Liver (tissue), 9 donors: ENCODE measurements around the gene PARD3B. TPM values are rescaled to one million over a fixed set of nuclear protein-coding genes. Genes with fewer than 3 reads are reported as not detected.

Experiments
- DNase-seq: peaks from one replicate; pipeline ENCODE4 v3.0.0-alpha.2; 2017; ENCODE audit warnings: low spot score
- H3K27ac ChIP-seq, 2 donors: one replicate each; pipeline ENCODE4 v1.7.0; 2013; ENCODE audit warnings: inconsistent platforms in 2 of 2, low read length in 2 of 2, control low read depth in 1 of 2, low read depth in 1 of 2, mild to moderate bottlenecking in 1 of 2
- H3K27me3 ChIP-seq, 4 donors: one replicate each; pipeline versions ENCODE4 v1.6.1 to v1.7.0; 2013; ENCODE audit warnings: low read length in 3 of 4, inconsistent platforms in 1 of 4, mild to moderate bottlenecking in 1 of 4, moderate library complexity in 1 of 4; ENCODE audit not compliant: control insufficient read depth in 4 of 4, insufficient read depth in 4 of 4
- H3K36me3 ChIP-seq, 4 donors: one replicate each; pipeline versions ENCODE4 v1.6.1 to v1.7.0; 2013; ENCODE audit warnings: low read length in 3 of 4, mild to moderate bottlenecking in 3 of 4, low read depth in 1 of 4, moderate library complexity in 1 of 4; ENCODE audit not compliant: control insufficient read depth in 4 of 4, insufficient read depth in 3 of 4
- H3K4me1 ChIP-seq, 4 donors: one replicate each; pipeline versions ENCODE4 v1.6.1 to v1.7.0; 2013; ENCODE audit warnings: low read length in 3 of 4, mild to moderate bottlenecking in 3 of 4, moderate library complexity in 1 of 4; ENCODE audit not compliant: control insufficient read depth in 4 of 4, insufficient read depth in 4 of 4
- H3K4me3 ChIP-seq, 3 donors: one replicate each; pipeline versions ENCODE4 v1.6.1 to v1.7.0; 2013; ENCODE audit warnings: low read length in 3 of 3, control low read depth in 1 of 3, low read depth in 1 of 3, mild to moderate bottlenecking in 1 of 3
- H3K9ac ChIP-seq, 2 donors: one replicate each; pipeline ENCODE4 v1.7.0; 2013; ENCODE audit warnings: low read length in 2 of 2, mild to moderate bottlenecking in 2 of 2, moderate library complexity in 2 of 2, control low read depth in 1 of 2, low read depth in 1 of 2
- H3K9me3 ChIP-seq, 4 donors: one replicate each; pipeline versions ENCODE4 v1.6.1 to v1.7.0; 2013; ENCODE audit warnings: low read length in 3 of 4; ENCODE audit not compliant: control insufficient read depth in 4 of 4
- FOXA1 ChIP-seq: IDR thresholded peaks from 2 replicates; pipeline ENCODE4 v1.6.1; 2016; ENCODE audit warnings: antibody characterized with exemption
- FOXA2 ChIP-seq: IDR thresholded peaks from 2 replicates; pipeline ENCODE4 v1.6.1; 2016; ENCODE audit warnings: antibody characterized with exemption
- GABPA ChIP-seq, 2 donors: IDR thresholded peaks in 1 of 2; conservative IDR thresholded peaks in 1 of 2; 2 replicates each; pipeline ENCODE4 v1.6.1; 2016; ENCODE audit warnings: antibody characterized with exemption in 2 of 2, mild to moderate bottlenecking in 1 of 2, moderate library complexity in 1 of 2
- HNF4A ChIP-seq, 2 donors: conservative IDR thresholded peaks; 2 replicates each; pipeline ENCODE4 v1.6.1; 2016; ENCODE audit warnings: antibody characterized with exemption in 2 of 2, mild to moderate bottlenecking in 2 of 2
- HNF4G ChIP-seq: IDR thresholded peaks from 2 replicates; pipeline ENCODE4 v1.6.1; 2016; ENCODE audit warnings: antibody characterized with exemption
- JUND ChIP-seq, 2 donors: IDR thresholded peaks; 2 replicates each; pipeline ENCODE4 v1.6.1; 2016; ENCODE audit warnings: antibody characterized with exemption in 2 of 2
- NR2F2 ChIP-seq: IDR thresholded peaks from 2 replicates; pipeline ENCODE4 v1.6.1; 2016; ENCODE audit warnings: antibody characterized with exemption
- RAD21 ChIP-seq, 2 donors: IDR thresholded peaks; 2 replicates each; pipeline ENCODE4 v1.6.1; 2016; ENCODE audit warnings: antibody characterized with exemption in 2 of 2, mild to moderate bottlenecking in 2 of 2
- RXRA ChIP-seq, 2 donors: IDR thresholded peaks; 2 replicates each; pipeline ENCODE4 v1.6.1; 2017 to 2018; ENCODE audit warnings: antibody characterized with exemption in 2 of 2, mild to moderate bottlenecking in 1 of 2
- TAF1 ChIP-seq: conservative IDR thresholded peaks from 2 replicates; pipeline ENCODE4 v1.6.1; 2016; ENCODE audit warnings: antibody characterized with exemption, mild to moderate bottlenecking
- WGBS: extraction: QIAGEN DNeasy Blood & Tissue Kit; methylation state at CpG from one replicate; pipeline ENCODE4 v1.1.7; 2013; 5-methylcytosine and 5-hydroxymethylcytosine counted together
- polyA plus RNA-seq, 2 donors: library from polyadenylated mRNA; stranded (reverse) in 1 of 2; unstranded in 1 of 2; fragments of 200-250 nt in 1 of 2; fragments of >200 nt in 1 of 2; fragmentation: Nextera tagmentation in 1 of 2; extraction: Ambion mirVana in 1 of 2; gene quantifications; one replicate each; pipeline versions ENCODE4 v1.2.1 to v1.2.3, GENCODE V29; 2013 to 2015
- total RNA-seq, 2 donors: library from RNA; depleted of rRNA; stranded (reverse); fragments of >200 nt; gene quantifications; one replicate each; pipeline ENCODE4 v1.2.3, GENCODE V29; 2014
- TF ChIP-seq, protein P1 (sequence below): IDR thresholded peaks from 2 replicates; pipeline ENCODE4 v1.6.1; 2016; ENCODE audit warnings: antibody characterized with exemption, mild to moderate bottlenecking
- TF ChIP-seq, protein P2 (sequence below): fragments of 150-350 bp; IDR thresholded peaks from 2 replicates; pipeline ENCODE4 v1.5.1; 2017; ENCODE audit warnings: improper control_type of control experiment, low read depth, low read length; ENCODE audit not compliant: missing input control
- TF ChIP-seq, protein P3 (sequence below): IDR thresholded peaks from 2 replicates; pipeline ENCODE4 v1.6.1; 2016; ENCODE audit warnings: antibody characterized with exemption
- TF ChIP-seq, protein P4 (sequence below): IDR thresholded peaks from 2 replicates; pipeline ENCODE4 v1.6.1; 2016; ENCODE audit warnings: antibody characterized with exemption
- donor health status: healthy.
- donor health status: healthy.
- donor health status: healthy.
- donor health status: healthy.
- donor health status: healthy.

The PARD3B gene
- total and polyA plus RNA-seq, 4 donors = 1.1 to 10.3 (median 3.7) TPM

DNA sequence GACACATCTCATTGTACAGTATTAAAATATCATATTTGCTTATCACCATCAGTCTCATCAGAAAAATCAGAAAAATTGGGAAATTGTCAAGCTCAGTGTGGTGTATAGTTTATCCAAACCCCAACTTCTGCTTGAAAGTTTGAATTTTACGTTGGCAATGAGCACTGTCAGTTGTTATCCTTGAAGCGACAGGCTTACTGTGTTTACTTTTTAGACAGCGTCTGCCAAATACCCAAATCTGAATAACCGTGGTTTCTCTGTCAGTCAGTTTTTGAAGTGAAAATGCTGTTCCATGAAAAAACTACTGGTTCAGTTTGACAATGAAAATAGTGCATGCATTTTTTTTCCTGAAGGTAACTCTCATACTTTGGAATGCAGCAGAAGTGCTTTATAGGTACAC lies 70.2 kb downstream of the PARD3B start:
- no peaks in the 10 kb centered on the region for H3K9me3 ChIP-seq
- no peak for DNase-seq
- no peak overlapping the region for H3K9ac ChIP-seq
- WGBS = 27% methylated on average over 4 of the region's 4 CpGs
- TF ChIP-seq, protein P1, sequence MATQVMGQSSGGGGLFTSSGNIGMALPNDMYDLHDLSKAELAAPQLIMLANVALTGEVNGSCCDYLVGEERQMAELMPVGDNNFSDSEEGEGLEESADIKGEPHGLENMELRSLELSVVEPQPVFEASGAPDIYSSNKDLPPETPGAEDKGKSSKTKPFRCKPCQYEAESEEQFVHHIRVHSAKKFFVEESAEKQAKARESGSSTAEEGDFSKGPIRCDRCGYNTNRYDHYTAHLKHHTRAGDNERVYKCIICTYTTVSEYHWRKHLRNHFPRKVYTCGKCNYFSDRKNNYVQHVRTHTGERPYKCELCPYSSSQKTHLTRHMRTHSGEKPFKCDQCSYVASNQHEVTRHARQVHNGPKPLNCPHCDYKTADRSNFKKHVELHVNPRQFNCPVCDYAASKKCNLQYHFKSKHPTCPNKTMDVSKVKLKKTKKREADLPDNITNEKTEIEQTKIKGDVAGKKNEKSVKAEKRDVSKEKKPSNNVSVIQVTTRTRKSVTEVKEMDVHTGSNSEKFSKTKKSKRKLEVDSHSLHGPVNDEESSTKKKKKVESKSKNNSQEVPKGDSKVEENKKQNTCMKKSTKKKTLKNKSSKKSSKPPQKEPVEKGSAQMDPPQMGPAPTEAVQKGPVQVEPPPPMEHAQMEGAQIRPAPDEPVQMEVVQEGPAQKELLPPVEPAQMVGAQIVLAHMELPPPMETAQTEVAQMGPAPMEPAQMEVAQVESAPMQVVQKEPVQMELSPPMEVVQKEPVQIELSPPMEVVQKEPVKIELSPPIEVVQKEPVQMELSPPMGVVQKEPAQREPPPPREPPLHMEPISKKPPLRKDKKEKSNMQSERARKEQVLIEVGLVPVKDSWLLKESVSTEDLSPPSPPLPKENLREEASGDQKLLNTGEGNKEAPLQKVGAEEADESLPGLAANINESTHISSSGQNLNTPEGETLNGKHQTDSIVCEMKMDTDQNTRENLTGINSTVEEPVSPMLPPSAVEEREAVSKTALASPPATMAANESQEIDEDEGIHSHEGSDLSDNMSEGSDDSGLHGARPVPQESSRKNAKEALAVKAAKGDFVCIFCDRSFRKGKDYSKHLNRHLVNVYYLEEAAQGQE = peak; percentile 19
- peak; percentile 74 for TF ChIP-seq FOXA2
- TF ChIP-seq RAD21 (IDR thresholded peaks at IDR 0.05) = peak; percentile 16 to 37
- TF ChIP-seq FOXA1 = peak; percentile 20
- TF ChIP-seq RXRA (IDR thresholded peaks at IDR 0.05) = no peak
- peak in 1 of 2 donors; percentile 11 for TF ChIP-seq HNF4A (conservative IDR thresholded peaks at IDR 0.05)
- no peak for TF ChIP-seq JUND (IDR thresholded peaks at IDR 0.05)
- H3K27me3 ChIP-seq = no peaks in the 10 kb centered on the region
- H3K4me3 ChIP-seq = peak overlapping the region in 1 of 3 donors; percentile 19
- peaks cover 4 to 26% (median 19%) of the 10 kb centered on the region in 4 donors for H3K4me1 ChIP-seq
- H3K36me3 ChIP-seq = no peaks in the 10 kb centered on the region
- H3K27ac ChIP-seq = no peak overlapping the region

DNA sequence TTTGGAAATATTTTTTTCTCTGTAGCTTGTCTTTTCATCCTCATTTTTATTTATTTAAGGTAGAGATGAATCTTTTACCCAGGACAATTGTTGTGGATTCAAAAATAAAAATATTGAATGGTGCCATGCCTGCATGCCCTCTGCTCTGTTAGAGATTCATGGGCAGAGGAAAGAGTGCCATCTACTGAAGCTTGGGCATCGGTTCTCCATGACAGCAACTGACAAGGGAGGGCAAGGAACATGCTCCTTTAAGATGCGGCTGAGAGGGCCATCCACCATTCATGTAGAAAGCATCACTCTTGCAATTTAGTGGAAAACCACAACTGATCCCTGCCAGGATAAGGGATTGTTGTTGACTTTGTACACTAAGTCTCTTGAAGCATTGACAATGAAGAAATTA lies 79.9 kb downstream of the PARD3B start:
- WGBS = 54% methylated on average over 2 of the region's 2 CpGs
- H3K9ac ChIP-seq = no peak overlapping the region
- TF ChIP-seq, protein P2, sequence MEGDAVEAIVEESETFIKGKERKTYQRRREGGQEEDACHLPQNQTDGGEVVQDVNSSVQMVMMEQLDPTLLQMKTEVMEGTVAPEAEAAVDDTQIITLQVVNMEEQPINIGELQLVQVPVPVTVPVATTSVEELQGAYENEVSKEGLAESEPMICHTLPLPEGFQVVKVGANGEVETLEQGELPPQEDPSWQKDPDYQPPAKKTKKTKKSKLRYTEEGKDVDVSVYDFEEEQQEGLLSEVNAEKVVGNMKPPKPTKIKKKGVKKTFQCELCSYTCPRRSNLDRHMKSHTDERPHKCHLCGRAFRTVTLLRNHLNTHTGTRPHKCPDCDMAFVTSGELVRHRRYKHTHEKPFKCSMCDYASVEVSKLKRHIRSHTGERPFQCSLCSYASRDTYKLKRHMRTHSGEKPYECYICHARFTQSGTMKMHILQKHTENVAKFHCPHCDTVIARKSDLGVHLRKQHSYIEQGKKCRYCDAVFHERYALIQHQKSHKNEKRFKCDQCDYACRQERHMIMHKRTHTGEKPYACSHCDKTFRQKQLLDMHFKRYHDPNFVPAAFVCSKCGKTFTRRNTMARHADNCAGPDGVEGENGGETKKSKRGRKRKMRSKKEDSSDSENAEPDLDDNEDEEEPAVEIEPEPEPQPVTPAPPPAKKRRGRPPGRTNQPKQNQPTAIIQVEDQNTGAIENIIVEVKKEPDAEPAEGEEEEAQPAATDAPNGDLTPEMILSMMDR = peak; percentile 47
- TF ChIP-seq HNF4G = no peak
- no peak for TF ChIP-seq GABPA (IDR thresholded peaks at IDR 0.05 in 1 of 2, conservative IDR thresholded peaks at IDR 0.05 in 1 of 2)
- peak; percentile 87 for TF ChIP-seq RAD21 (IDR thresholded peaks at IDR 0.05)
- peak in 1 of 2 donors; percentile 22 for TF ChIP-seq HNF4A (conservative IDR thresholded peaks at IDR 0.05)
- H3K27ac ChIP-seq = no peak overlapping the region
- H3K27me3 ChIP-seq = no peaks in the 10 kb centered on the region
- no peaks in the 10 kb centered on the region for H3K9me3 ChIP-seq
- H3K4me1 ChIP-seq = no peaks in the 10 kb centered on the region
- H3K4me3 ChIP-seq = no peak overlapping the region
- no peak for DNase-seq
- H3K36me3 ChIP-seq = no peaks in the 10 kb centered on the region

DNA sequence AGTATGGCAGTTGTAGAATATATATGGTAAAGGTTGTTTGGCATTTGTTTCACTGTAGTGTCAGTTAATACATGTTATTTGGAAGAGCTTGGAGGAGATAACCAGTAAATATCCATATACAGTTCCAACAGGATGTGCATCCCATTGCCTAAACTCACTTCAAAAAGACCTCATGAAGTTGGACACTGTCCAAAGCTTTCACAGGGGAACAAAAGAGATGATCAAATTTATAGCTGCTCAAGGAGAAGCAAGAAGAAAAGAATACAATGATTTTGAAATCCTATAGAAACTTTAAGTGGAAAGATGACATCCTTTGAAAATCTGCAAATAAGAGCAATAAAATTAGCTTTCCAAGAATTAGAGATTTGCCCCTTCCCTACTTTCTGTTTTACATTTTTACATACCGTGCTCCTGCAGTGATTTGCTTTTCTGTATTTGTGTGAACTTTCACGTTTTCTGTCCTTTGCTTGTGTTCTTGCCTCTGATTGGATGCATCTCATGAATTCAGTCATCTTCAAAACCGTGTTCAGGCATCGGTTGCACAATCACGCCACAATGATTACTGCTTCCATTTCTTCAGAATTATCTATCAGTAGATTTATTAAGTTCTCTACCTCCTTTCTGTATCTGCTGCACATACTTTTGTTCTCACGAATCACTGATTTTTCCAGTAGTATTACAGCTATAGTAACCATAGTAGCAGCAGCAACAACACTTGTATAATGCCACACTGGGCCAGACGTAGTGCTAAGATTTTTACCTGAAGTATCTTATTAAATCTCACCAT lies 83.8 kb downstream of the PARD3B start:
- no peaks in the 10 kb centered on the region for H3K4me1 ChIP-seq
- DNase-seq = no peak
- H3K36me3 ChIP-seq = no peaks in the 10 kb centered on the region
- no peak overlapping the region for H3K9ac ChIP-seq
- TF ChIP-seq, protein P3, sequence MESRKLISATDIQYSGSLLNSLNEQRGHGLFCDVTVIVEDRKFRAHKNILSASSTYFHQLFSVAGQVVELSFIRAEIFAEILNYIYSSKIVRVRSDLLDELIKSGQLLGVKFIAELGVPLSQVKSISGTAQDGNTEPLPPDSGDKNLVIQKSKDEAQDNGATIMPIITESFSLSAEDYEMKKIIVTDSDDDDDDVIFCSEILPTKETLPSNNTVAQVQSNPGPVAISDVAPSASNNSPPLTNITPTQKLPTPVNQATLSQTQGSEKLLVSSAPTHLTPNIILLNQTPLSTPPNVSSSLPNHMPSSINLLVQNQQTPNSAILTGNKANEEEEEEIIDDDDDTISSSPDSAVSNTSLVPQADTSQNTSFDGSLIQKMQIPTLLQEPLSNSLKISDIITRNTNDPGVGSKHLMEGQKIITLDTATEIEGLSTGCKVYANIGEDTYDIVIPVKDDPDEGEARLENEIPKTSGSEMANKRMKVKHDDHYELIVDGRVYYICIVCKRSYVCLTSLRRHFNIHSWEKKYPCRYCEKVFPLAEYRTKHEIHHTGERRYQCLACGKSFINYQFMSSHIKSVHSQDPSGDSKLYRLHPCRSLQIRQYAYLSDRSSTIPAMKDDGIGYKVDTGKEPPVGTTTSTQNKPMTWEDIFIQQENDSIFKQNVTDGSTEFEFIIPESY = no peak
- TF ChIP-seq NR2F2 = no peak
- no peak for TF ChIP-seq GABPA (IDR thresholded peaks at IDR 0.05 in 1 of 2, conservative IDR thresholded peaks at IDR 0.05 in 1 of 2)
- TF ChIP-seq, protein P4, sequence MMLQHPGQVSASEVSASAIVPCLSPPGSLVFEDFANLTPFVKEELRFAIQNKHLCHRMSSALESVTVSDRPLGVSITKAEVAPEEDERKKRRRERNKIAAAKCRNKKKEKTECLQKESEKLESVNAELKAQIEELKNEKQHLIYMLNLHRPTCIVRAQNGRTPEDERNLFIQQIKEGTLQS = no peak
- TF ChIP-seq RAD21 (IDR thresholded peaks at IDR 0.05) = no peak
- no peak for TF ChIP-seq TAF1
- 88% methylated on average over 7 of the region's 7 CpGs for whole genome bisulfite sequencing
- H3K4me3 ChIP-seq = no peak overlapping the region
- no peak overlapping the region for H3K27ac ChIP-seq
- no peaks in the 10 kb centered on the region for H3K9me3 ChIP-seq
- H3K27me3 ChIP-seq = no peaks in the 10 kb centered on the region
